ENCODE results near the gene GYPC.
"Not testable (repeated sequence)": the region's sequence is repeated elsewhere in the genome, so short reads cannot be mapped to it uniquely, and the experiment has no call there.

DNA sequence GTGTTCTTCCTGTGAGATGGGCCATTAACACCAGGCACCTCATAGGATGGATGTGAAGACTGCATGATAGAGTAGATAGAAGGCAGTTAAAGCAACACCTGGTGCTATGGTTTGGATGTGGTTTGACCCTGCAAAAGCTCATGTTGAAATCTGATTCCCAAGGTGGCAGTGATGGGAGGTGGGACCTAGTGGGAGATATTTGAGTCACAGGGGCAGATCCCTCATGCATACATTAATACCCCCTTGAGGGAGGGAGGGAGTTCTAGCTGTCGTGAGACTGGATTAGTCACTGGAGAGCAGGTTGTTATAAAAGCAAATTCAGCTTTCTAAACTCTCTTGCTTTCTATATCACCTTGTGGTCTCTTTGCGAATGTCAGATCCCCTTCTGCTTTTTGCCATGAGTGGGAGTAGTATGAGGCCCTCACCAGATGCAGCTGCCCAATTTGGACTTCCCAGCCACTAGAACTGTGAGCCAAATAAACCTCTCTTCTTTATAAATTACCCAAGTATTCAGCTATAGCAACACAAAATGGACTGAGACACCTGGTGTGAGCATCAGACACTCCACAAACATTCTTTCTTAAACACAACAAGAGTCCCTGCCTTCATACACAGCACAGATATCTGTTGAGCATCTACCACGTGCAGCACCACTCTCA lies 37.1 kb downstream of the GYPC start:
- TF ChIP-seq, protein P1, sequence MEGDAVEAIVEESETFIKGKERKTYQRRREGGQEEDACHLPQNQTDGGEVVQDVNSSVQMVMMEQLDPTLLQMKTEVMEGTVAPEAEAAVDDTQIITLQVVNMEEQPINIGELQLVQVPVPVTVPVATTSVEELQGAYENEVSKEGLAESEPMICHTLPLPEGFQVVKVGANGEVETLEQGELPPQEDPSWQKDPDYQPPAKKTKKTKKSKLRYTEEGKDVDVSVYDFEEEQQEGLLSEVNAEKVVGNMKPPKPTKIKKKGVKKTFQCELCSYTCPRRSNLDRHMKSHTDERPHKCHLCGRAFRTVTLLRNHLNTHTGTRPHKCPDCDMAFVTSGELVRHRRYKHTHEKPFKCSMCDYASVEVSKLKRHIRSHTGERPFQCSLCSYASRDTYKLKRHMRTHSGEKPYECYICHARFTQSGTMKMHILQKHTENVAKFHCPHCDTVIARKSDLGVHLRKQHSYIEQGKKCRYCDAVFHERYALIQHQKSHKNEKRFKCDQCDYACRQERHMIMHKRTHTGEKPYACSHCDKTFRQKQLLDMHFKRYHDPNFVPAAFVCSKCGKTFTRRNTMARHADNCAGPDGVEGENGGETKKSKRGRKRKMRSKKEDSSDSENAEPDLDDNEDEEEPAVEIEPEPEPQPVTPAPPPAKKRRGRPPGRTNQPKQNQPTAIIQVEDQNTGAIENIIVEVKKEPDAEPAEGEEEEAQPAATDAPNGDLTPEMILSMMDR (IDR thresholded peaks at IDR 0.05): not testable (repeated sequence)
- TF ChIP-seq ZFX (IDR thresholded peaks at IDR 0.05; ENCODE audit: borderline replicate concordance): not testable (repeated sequence)
